SK-N-SH treated with all-trans-retinoic acid at 6 μM for 48 hours (cell line): ENCODE measurements around the gene FBXO17.

Experiments used
- ATAC-seq: fragments of 200-7000 bp; cut with Tn5 transposase; 3 replicates; pipeline ENCODE4 v1.9.1; 2020; ENCODE audit warnings: mild to moderate bottlenecking, moderate library complexity
- ARNTL ChIP-seq: fragments of 450-650 bp; formaldehyde crosslinking; IDR thresholded peaks from 2 replicates; pipeline ENCODE4 v1.5.0; 2020; ENCODE audit warnings: low read depth, mild to moderate bottlenecking, moderate library complexity, borderline replicate concordance
- BACH2 ChIP-seq: fragments of 250-450 bp; sonication (Bioruptor Pico); IDR thresholded peaks from 2 replicates; pipeline ENCODE4 v1.9.0; 2021; ENCODE audit warnings: mild to moderate bottlenecking, borderline replicate concordance
- ESRRG ChIP-seq: fragments of 250-450 bp; sonication (Bioruptor Pico); IDR thresholded peaks from 2 replicates; pipeline ENCODE4 v1.6.1; 2021; ENCODE audit warnings: mild to moderate bottlenecking
- GLIS3 ChIP-seq: fragments of 250-450 bp; sonication (Bioruptor Pico); IDR thresholded peaks from 2 replicates; pipeline ENCODE4 v1.5.0; 2020; ENCODE audit warnings: mild to moderate bottlenecking, moderate library complexity
- ISL1 ChIP-seq: fragments of 250-450 bp; sonication (Bioruptor Pico); IDR thresholded peaks from 2 replicates; pipeline ENCODE4 v2.1.2; 2022; ENCODE audit warnings: mild to moderate bottlenecking, moderate library complexity
- OSR1 ChIP-seq: fragments of 250-450 bp; sonication (Bioruptor Pico); IDR thresholded peaks from 2 replicates; pipeline ENCODE4 v1.8.0; 2022; ENCODE audit warnings: moderate library complexity, mild to moderate bottlenecking, inconsistent platforms
- PPARA ChIP-seq: fragments of 250-450 bp; sonication (Bioruptor Pico); IDR thresholded peaks from 2 replicates; pipeline ENCODE4 v1.5.0; 2020; ENCODE audit warnings: mild to moderate bottlenecking, borderline replicate concordance
- RARB ChIP-seq: fragments of 250-450 bp; sonication (Bioruptor Pico); IDR thresholded peaks from 2 replicates; pipeline ENCODE4 v1.8.0; 2021; ENCODE audit warnings: mild to moderate bottlenecking, moderate library complexity
- SNAI2 ChIP-seq: fragments of 250-450 bp; sonication (Bioruptor Pico); IDR thresholded peaks from 2 replicates; pipeline ENCODE4 v1.5.0; 2020; ENCODE audit warnings: mild to moderate bottlenecking, moderate library complexity
- TCF4 ChIP-seq: fragments of 250-450 bp; sonication (Bioruptor Pico); IDR thresholded peaks from 2 replicates; pipeline ENCODE4 v1.8.0; 2021; ENCODE audit warnings: mild to moderate bottlenecking, moderate library complexity, borderline replicate concordance
- ZC3H10 ChIP-seq: fragments of 250-450 bp; sonication (Bioruptor Pico); IDR thresholded peaks from 2 replicates; pipeline ENCODE4 v1.5.1; 2021; ENCODE audit warnings: mild to moderate bottlenecking, moderate library complexity
- ZFP3 ChIP-seq: fragments of 250-450 bp; sonication (Bioruptor Pico); IDR thresholded peaks from 2 replicates; pipeline ENCODE4 v1.5.0; 2020; ENCODE audit warnings: mild to moderate bottlenecking, moderate library complexity
- ZFP30 ChIP-seq: fragments of 450-650 bp; formaldehyde crosslinking; IDR thresholded peaks from 2 replicates; pipeline ENCODE4 v1.5.0; 2022; ENCODE audit warnings: mild to moderate bottlenecking, moderate library complexity
- ZNF565 ChIP-seq: fragments of 450-650 bp; formaldehyde crosslinking; conservative IDR thresholded peaks from 2 replicates; pipeline ENCODE4 v1.5.0; 2020; ENCODE audit warnings: low read depth, mild to moderate bottlenecking, moderate library complexity
- ZNF70 ChIP-seq: fragments of 450-650 bp; formaldehyde crosslinking; IDR thresholded peaks from 2 replicates; pipeline ENCODE4 v1.5.0; 2020; ENCODE audit warnings: mild to moderate bottlenecking, moderate library complexity
- ZNF8 ChIP-seq: fragments of 450-650 bp; formaldehyde crosslinking; IDR thresholded peaks from 2 replicates; pipeline ENCODE4 v1.5.0; 2020; ENCODE audit warnings: mild to moderate bottlenecking, moderate library complexity
- TF ChIP-seq, protein P1 (sequence below): fragments of 250-450 bp; sonication (Bioruptor Pico); IDR thresholded peaks from 2 replicates; pipeline ENCODE4 v1.5.1; 2020; ENCODE audit warnings: low read depth, mild to moderate bottlenecking, moderate library complexity
- TF ChIP-seq, protein P2 (sequence below): fragments of 250-450 bp; sonication (Bioruptor Pico); IDR thresholded peaks from 2 replicates; pipeline ENCODE4 v1.8.0; 2020; ENCODE audit warnings: mild to moderate bottlenecking, moderate library complexity, borderline replicate concordance
- TF ChIP-seq, protein P3 (sequence below): fragments of 250-450 bp; sonication (Bioruptor Pico); IDR thresholded peaks from 2 replicates; pipeline ENCODE4 v1.5.1; 2021; ENCODE audit warnings: mild to moderate bottlenecking, moderate library complexity
- TF ChIP-seq, protein P4 (sequence below): fragments of 250-450 bp; sonication (Bioruptor Pico); IDR thresholded peaks from 2 replicates; pipeline ENCODE4 v1.8.0; 2021; ENCODE audit warnings: low read depth, mild to moderate bottlenecking, moderate library complexity, borderline replicate concordance

Gene FBXO17

DNA sequence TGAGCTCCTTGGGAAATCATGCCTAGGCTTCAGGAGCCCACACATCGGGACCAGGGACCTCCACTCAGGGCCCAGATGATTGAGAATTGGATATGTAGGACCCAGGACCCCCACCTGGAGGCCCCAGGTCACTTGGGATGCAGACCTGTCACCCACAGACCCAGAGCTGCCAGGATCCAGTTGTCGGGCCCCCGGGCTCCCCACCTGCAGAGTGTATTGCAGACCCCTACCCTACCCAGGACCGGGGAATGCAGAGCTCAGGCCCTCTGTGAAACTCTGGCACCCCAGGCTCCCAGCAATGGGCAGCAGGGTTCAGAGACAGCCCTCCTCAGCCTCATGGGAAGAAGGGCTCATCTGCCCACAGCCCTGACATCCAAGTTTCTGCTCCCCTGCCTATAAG is 69.9 kb downstream of the FBXO17 start:
- TF ChIP-seq OSR1 (no peak), ZNF565 (CRISPR knock-in tag) (no peak), ZFP3 (CRISPR knock-in tag) (no peak), ZC3H10 (CRISPR knock-in tag) (no peak), ARNTL (CRISPR knock-in tag) (no peak), ZNF8 (no peak), RARB (CRISPR knock-in tag) (no peak), SNAI2 (CRISPR knock-in tag) (no peak), TCF4 (CRISPR knock-in tag) (no peak), ESRRG (CRISPR knock-in tag) (no peak), ZNF70 (CRISPR knock-in tag) (no peak), PPARA (CRISPR knock-in tag) (no peak), GLIS3 (CRISPR knock-in tag) (no peak), ZFP30 (CRISPR knock-in tag) (no peak)
- TF ChIP-seq, protein P1, sequence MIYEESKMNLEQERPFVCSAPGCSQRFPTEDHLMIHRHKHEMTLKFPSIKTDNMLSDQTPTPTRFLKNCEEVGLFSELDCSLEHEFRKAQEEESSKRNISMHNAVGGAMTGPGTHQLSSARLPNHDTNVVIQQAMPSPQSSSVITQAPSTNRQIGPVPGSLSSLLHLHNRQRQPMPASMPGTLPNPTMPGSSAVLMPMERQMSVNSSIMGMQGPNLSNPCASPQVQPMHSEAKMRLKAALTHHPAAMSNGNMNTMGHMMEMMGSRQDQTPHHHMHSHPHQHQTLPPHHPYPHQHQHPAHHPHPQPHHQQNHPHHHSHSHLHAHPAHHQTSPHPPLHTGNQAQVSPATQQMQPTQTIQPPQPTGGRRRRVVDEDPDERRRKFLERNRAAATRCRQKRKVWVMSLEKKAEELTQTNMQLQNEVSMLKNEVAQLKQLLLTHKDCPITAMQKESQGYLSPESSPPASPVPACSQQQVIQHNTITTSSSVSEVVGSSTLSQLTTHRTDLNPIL (CRISPR knock-in tag): no peak
- TF ChIP-seq, protein P2, sequence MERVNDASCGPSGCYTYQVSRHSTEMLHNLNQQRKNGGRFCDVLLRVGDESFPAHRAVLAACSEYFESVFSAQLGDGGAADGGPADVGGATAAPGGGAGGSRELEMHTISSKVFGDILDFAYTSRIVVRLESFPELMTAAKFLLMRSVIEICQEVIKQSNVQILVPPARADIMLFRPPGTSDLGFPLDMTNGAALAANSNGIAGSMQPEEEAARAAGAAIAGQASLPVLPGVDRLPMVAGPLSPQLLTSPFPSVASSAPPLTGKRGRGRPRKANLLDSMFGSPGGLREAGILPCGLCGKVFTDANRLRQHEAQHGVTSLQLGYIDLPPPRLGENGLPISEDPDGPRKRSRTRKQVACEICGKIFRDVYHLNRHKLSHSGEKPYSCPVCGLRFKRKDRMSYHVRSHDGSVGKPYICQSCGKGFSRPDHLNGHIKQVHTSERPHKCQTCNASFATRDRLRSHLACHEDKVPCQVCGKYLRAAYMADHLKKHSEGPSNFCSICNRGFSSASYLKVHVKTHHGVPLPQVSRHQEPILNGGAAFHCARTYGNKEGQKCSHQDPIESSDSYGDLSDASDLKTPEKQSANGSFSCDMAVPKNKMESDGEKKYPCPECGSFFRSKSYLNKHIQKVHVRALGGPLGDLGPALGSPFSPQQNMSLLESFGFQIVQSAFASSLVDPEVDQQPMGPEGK (CRISPR knock-in tag): no peak
- no peak for ATAC-seq

DNA sequence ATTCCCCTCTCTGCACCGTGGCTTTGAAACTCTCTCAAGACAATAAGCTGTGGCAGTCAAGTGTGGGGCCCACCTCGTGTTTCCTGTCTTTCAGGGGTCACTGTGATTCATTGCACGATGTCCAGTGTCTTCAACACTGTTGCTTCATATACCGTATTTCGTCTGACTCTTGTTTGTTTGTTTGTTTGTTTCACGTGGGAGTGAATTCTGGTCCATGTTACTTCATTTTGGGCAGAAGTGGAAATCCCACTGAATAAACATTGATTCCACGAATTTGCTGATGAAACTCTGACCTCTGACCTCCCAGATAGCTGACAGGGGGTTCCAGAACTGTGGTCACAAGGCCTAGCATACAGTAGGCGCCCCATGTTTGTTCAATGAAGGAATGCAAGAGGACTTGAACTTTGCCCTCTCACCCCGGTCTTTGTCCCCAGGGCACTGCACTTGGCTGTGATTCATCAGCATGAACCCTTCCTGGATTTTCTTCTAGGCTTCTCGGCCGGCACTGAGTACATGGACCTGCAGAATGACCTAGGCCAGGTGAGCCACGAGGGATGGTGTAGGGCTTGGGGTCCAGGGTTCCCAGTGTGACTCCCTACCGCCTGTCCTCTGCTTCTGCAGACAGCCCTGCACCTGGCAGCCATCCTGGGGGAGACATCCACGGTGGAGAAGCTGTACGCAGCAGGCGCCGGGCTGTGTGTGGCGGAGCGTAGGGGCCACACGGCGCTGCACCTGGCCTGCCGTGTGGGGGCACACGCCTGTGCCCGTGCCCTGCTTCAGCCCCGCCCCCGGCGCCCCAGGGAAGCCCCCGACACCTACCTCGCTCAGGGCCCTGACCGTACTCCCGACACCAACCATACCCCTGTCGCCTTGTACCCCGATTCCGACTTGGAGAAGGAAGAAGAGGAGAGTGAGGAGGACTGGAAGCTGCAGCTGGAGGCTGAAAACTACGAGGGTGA is 70.7 kb downstream of the FBXO17 start:
- TF ChIP-seq, protein P2 (CRISPR knock-in tag): no peak
- no peak for TF ChIP-seq RARB (CRISPR knock-in tag)
- TF ChIP-seq, protein P3, sequence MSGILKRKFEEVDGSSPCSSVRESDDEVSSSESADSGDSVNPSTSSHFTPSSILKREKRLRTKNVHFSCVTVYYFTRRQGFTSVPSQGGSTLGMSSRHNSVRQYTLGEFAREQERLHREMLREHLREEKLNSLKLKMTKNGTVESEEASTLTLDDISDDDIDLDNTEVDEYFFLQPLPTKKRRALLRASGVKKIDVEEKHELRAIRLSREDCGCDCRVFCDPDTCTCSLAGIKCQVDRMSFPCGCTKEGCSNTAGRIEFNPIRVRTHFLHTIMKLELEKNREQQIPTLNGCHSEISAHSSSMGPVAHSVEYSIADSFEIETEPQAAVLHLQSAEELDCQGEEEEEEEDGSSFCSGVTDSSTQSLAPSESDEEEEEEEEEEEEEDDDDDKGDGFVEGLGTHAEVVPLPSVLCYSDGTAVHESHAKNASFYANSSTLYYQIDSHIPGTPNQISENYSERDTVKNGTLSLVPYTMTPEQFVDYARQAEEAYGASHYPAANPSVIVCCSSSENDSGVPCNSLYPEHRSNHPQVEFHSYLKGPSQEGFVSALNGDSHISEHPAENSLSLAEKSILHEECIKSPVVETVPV (CRISPR knock-in tag): no peak
- no peak for TF ChIP-seq ZC3H10 (CRISPR knock-in tag)
- TF ChIP-seq, protein P1 (CRISPR knock-in tag): no peak
- TF ChIP-seq ZNF8: no peak
- TF ChIP-seq ZNF565 (CRISPR knock-in tag): no peak
- no peak for TF ChIP-seq OSR1
- no peak for ATAC-seq

DNA sequence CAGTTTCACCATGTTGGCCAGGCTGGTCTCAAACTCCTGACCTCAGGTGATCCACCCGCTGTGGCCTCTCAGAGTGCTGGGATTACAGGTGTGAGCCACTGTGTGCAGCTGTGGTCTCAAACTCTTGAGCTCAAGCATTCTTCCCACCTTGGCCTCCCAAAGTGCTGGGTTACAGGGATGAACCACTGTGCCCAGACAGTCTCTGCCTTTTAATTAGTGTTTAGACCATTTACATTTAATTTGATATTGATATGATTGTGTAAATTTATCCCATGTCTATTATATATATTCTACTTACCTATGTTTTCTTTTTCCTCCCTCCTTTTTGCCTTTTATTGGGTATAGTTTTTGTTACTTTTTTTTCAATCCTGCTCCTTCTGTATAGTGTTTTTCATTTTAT is 73.9 kb downstream of the FBXO17 start:
- no peak for ATAC-seq
- TF ChIP-seq, protein P2 (CRISPR knock-in tag): no peak
- TF ChIP-seq ZFP30 (CRISPR knock-in tag) (no peak), RARB (CRISPR knock-in tag) (no peak), SNAI2 (CRISPR knock-in tag) (no peak), BACH2 (CRISPR knock-in tag) (no peak), ESRRG (CRISPR knock-in tag) (no peak), ZNF70 (CRISPR knock-in tag) (no peak), OSR1 (no peak), ZFP3 (CRISPR knock-in tag) (no peak), GLIS3 (CRISPR knock-in tag) (no peak), ISL1 (CRISPR knock-in tag) (no peak)
- TF ChIP-seq, protein P3 (CRISPR knock-in tag): no peak
- TF ChIP-seq, protein P4, sequence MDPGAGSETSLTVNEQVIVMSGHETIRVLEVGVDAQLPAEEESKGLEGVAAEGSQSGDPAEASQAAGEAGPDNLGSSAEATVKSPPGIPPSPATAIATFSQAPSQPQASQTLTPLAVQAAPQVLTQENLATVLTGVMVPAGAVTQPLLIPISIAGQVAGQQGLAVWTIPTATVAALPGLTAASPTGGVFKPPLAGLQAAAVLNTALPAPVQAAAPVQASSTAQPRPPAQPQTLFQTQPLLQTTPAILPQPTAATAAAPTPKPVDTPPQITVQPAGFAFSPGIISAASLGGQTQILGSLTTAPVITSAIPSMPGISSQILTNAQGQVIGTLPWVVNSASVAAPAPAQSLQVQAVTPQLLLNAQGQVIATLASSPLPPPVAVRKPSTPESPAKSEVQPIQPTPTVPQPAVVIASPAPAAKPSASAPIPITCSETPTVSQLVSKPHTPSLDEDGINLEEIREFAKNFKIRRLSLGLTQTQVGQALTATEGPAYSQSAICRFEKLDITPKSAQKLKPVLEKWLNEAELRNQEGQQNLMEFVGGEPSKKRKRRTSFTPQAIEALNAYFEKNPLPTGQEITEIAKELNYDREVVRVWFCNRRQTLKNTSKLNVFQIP (CRISPR knock-in tag): no peak
- TF ChIP-seq, protein P1 (CRISPR knock-in tag): no peak
